ENCODE results near the gene KIFC3.

GRCh38 chr16:57801809-57802340, 416 bp downstream of the KIFC3 start:
- no peak for TF ChIP-seq CTCF (IDR thresholded peaks at IDR 0.05)
- TF ChIP-seq POLR2A (IDR thresholded peaks at IDR 0.05) = no peak

Data from heart left ventricle (tissue), 13 donors.